Measurements from ENCODE around the gene MAGEB16.

Gene MAGEB16

DNA sequence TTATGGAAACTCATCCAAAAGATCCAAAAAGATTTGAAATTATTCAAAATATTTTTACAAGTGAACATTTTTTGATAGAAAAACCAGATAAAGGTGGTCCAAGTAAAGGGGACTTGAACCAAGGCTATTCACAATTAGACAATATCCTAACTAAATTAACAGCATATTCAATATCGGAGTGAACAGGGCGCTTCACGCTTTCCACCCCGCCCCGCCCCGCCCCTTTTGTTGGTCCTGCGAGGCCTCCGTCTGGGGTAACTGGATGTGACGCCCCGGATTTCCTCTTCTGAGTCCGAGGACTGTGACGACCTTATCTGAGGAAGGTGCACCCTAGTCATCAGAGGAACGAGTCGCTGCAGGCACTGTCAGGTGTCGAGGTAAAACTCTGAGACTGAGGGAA lies at the start of gene MAGEB16:
TSS of gene MAGEB16 (plus strand) at position 301 of the 400 bp plus-strand sequence. CDS start 3,855 bp downstream, outside the sequence.
- no peak for DNase-seq

DNA sequence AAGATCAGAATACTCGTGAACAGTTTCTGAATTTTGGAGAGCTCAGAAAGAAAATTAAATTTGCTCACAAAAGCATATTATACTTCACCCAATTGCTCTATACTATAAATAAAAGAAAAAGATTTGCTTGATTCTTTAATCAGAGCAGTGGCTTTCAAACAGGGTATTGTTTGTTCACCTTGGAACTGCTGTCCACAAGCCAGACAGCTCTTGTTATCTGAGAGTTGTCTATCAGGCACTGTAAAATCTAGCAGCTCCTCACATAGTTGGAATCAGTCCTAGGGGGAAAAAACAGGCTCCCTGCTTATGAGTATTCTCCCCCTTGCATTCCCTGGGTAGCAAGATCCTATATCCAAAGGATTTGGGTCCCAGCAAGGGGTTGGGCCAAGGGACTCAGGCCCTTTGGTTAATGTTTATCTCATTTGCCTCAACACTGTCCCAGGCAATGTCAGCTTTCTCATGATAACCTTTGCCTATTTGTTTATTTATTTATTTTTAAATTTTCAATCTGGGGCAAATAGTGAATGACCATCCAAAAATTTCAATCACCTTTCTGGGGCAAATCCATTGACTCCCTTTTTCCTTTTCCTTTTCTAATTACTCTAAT lies 24.1 kb upstream of the MAGEB16 start:
- no peak for DNase-seq

DNA sequence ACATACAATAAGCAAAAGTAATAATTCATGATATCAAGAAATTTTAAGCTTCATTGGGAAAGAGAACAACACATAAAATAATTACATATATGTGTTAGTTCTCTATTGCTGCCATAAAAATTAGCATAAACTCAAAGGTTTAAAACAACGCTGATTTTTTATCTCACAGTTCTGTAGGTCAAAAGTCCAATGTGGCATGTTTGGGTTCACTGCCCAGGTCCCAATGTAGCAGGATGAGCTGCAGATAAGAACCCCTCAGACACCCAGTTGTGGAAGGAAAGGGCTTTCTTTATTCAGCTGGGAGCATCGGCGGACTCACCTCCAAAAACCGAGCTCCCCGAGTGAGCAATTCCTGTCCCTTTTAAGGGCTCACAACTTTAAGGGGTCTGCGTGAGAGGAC lies 13.1 kb upstream of the MAGEB16 start:
- no peak for DNase-seq

DNA sequence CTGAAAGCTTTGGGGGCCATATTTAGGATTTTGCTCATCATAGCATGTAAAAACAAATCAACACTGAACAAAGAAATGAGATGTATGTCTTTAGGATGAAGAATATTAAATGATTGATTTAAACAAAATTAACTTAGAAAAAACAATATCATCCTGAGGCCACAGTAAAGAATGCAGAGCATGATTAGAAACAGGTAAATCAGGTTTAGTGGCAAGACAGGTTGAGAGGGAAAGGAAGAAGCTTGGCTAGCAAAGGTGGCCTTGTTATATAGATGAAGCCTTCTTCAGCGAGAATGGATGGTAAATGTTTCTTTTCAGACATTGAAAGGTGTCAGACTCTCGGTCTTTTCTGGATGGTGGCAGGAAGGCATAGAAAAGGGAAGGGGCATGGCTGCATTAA lies 11.9 kb upstream of the MAGEB16 start:
- DNase-seq, result no peak

DNA sequence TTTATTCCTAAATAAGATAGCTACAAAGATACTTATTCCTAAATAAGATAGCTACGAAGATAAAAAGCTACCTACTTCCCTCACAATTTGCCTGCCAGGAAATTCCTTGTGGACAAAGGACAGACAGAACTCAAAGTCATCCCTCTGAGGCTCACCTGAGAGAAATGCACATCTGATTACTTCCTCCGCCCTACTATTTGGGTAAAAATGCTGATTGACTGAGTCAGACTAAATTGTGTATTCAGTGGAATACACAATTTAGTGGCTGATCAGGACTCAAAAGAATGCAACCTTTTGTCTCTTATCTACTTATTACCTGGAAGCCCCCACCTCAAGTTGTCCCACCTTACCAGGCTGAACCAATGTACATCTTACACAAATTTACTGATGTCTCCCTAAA lies 10.3 kb upstream of the MAGEB16 start:
- no peak for DNase-seq

DNA sequence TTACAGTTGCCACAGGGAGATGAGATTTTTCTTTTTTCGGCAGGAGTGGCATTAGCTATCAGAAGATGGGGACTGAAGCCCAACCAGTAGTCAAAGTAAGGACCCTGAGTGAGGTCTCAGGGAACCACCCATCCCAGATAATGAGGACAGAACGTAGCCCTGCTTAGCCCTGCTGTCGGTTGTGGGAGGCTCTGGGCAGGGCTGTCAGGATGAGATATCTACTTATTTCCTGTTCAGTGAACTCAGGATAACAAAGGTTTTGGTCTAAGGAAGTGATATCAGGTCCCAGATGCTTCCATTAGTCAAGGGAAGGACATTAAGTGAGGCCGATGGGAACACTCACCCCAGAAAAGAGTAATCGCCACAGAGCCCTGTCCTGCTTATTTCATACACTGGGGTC lies 2.3 kb downstream of the MAGEB16 start:
- no peak for DNase-seq

DNA sequence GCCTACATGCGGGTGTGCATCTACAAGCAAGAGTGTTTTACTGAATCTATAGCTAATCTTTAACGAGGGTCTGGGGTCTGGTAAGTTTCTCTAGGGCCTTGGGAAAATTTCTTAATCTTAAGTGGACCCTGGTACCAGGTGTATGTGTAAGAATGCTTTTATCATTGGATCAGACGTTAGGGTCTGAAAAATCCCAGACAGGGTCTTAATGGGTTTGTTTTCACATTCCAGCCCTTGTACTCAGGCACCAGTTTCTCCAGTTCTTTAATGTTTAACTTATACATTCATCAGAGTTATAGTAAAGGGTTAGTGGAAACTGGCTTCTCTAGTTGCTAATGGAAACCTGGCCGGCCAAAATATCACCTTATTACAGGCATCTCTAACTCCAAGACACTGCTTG lies 11.6 kb downstream of the MAGEB16 start:
- no peak for DNase-seq

DNA sequence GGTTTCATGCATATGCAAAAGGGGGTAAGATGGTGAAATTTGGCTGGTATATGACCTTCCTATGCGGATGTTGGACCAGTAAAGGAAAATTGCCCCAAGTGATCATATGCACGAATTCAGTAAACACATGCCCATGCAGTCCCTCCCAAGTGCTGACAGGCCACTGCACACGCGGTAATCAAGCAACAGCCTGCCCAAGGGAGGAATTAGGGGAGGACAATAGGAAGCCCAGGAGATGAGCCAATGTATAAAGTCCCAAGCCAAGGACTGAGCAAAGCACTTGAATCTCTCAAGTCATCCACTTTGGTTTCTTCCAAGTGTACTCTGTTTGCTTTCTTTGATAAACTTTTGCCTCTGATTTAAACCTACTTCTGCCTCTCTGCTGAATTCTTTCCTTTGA lies 21.1 kb downstream of the MAGEB16 start:
- no peak for DNase-seq

DNA sequence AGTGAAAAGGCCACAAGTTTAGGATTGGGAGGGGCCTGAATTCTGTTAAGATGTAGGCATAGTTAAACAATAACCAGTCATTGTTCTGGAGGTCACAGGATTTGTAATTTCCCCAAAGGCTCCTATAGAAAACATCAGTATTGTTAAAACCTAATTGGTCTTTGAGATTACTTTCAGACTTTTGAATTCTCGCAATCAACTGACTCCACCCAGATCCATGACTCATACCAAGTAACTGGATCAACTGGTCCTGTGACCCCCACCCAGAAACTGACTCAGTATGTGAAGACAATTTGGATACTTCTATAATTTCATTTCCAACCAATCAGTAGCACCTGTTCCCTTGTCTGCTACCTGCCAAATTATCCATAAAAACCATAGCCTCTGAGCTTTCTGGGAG lies 28.4 kb downstream of the MAGEB16 start:
- no peak for DNase-seq

DNA sequence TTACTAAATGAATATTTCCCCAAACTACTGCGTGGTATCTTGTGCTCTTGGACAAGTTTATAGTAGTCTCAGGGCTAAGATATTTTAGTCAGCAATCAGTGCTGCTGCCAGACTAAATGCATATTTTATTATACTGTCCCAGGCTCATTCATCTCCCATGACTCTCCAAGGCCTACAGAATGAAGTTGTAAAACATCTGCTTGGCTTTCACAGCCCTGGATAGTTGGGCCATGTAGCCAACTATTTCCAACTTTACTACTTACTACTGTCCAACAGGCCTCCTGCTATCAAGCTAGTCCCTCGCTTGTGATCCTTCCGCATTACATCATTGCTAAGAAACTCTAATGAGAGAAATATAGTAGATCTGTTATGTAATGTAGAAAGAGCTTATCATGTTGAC lies 31.4 kb downstream of the MAGEB16 start:
- no peak for DNase-seq

DNA sequence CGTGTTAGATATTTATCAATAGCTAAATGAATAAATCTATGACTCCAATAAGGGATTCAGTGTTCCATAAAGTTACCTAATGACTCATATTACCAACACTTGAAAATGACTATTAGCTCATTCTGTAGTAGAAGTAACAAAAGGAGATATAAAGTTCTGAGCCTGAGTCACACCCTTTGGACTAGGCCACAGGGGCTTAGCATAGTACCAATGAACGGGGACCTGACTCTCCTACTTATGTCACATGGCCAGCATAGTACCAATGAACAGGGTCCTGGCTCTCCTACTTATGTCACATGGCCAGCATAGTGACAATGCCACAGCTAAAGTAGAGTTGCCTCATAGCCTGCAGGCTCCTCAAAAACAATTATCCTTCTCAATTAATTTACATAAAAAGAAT lies 43.7 kb downstream of the MAGEB16 start:
- DNase-seq, result no peak

DNA sequence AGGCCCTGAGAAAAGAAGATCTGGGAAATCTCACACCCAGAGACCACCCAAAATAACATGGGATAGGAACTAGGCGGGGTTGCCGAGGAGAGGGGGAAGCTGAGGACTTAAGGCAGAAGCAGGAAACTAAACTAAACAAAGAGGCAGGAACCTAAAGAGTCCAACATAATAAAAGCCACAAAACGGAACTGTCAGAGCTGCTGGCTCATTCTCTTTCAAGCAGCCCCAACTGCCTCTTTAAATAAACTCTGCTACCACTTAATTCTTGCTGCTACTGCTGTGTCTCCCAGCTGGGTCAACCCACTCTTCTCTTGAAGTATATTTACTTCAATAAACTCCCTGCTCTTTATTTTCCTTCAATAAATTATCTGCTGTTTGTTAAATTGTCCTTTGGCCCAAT lies 44.5 kb downstream of the MAGEB16 start:
- DNase-seq, result no peak

DNA sequence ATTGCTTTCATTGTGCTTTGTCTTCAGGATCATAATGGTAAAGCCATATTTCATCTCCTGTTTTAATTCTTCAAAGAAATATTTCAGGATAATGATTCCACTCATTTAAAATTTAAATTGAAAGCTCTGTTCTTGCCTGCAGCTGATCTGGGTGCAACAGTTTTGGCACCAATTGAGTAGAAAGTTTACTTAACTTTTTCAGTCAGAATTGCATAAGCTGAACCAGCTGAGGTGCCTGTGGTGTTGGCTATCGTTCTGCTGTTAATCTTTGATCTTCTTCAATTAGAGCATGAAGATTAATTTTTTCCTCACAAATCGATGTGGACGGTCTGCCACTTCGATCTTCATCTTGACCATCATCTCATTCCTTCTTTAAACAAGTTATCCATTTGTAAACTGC lies 49.6 kb downstream of the MAGEB16 start:
- DNase-seq, result no peak
